A549 (cell line): ENCODE data around the gene MMP10. TPM values are rescaled to one million over a fixed set of nuclear protein-coding genes. Genes with fewer than 3 reads are reported as not detected.

ENCODE experiments used
- ATAC-seq, 2 experiments: fragments of 200-7000 bp in 1 of 2; fragments of >200 bp in 1 of 2; cut with Nextera tagmentation in 1 of 2; cut with Tn5 transposase in 1 of 2; 3 replicates each; pipeline versions ENCODE4 v1.8.0 to v1.9.1; 2018 to 2020; ENCODE audit warnings: mild to moderate bottlenecking in 1 of 2, moderate library complexity in 1 of 2
- CTCF ChIA-PET: fragments of 300-600 bp; sonication (Branson Sonifier 250); formaldehyde crosslinking; extraction: SDS; loops from one replicate; lab custom pipeline; 2021; ENCODE audit warnings: antibody characterized with exemption, inconsistent platforms; lab: Yijun Ruan, JAX
- POLR2A ChIA-PET: fragments of 350-600 bp; formaldehyde crosslinking; extraction: SDS; loops from one replicate; lab custom pipeline; 2021; ENCODE audit warnings: antibody characterized with exemption, inconsistent platforms; lab: Yijun Ruan, JAX
- DNase-seq, 2 experiments: peaks; one replicate each; pipeline versions ENCODE4 v3.0.0 to v3.0.0-alpha.2; 2011 to 2016; ENCODE audit warnings: low read depth in 1 of 2, low spot score in 1 of 2
- FAIRE-seq: peaks from 2 replicates; lab custom pipeline; 2011; peaks lifted over from hg19 to GRCh38; lab: Jason Lieb, UNC
- H3K27ac ChIP-seq, 2 experiments: fragments of >200 bp; sonication (Bioruptor Twin); formaldehyde crosslinking; 3 replicates each; pipeline ENCODE4 v1.5.1; 2016 to 2017
- H3K4me1 ChIP-seq: fragments of >200 bp; sonication (Bioruptor Twin); formaldehyde crosslinking; 3 replicates; pipeline ENCODE4 v1.6.1; 2016
- H3K4me2 ChIP-seq: fragments of >200 bp; sonication (Bioruptor Twin); formaldehyde crosslinking; 3 replicates; pipeline ENCODE4 v1.6.1; 2016
- H3K4me3 ChIP-seq: fragments of >200 bp; sonication (Bioruptor Twin); formaldehyde crosslinking; 3 replicates; pipeline ENCODE4 v1.5.1; 2016
- H3K9me3 ChIP-seq: fragments of >200 bp; sonication (Bioruptor Twin); formaldehyde crosslinking; 3 replicates; pipeline ENCODE4 v1.6.1; 2016
- BCL3 ChIP-seq: fragments of >200 bp; sonication (Bioruptor Twin); formaldehyde crosslinking; IDR thresholded peaks from 3 replicates; pipeline ENCODE4 v1.6.1; 2016
- CBX8 ChIP-seq: fragments of 200-600 bp; sonication (generic); IDR thresholded peaks from 2 replicates; pipeline ENCODE4 v1.6.1; 2016
- CHD4 ChIP-seq: fragments of 200-600 bp; sonication (generic); IDR thresholded peaks from 2 replicates; pipeline ENCODE4 v1.6.1; 2016; ENCODE audit warnings: antibody characterized with exemption, mild to moderate bottlenecking, borderline replicate concordance
- CTCF ChIP-seq: fragments of >200 bp; sonication (Bioruptor Twin); formaldehyde crosslinking; IDR thresholded peaks from 3 replicates; pipeline ENCODE4 v1.5.1; 2016
- EHF ChIP-seq: fragments of 250-450 bp; sonication (Bioruptor Pico); IDR thresholded peaks from 2 replicates; pipeline ENCODE4 v1.5.0; 2020; ENCODE audit warnings: mild to moderate bottlenecking
- ESRRA ChIP-seq: fragments of 150-350 bp; IDR thresholded peaks from 2 replicates; pipeline ENCODE4 v1.6.1; 2014; ENCODE audit warnings: mild to moderate bottlenecking, low read length, borderline replicate concordance
- FOSL2 ChIP-seq, 2 experiments: fragments of 450-650 bp in 1 of 2; fragments of >200 bp in 1 of 2; sonication (Bioruptor Twin) in 1 of 2; formaldehyde crosslinking; IDR thresholded peaks; 2 replicates each; pipeline versions ENCODE4 v1.5.0 to v1.6.1; 2016 to 2020; ENCODE audit warnings: mild to moderate bottlenecking in 1 of 2, moderate library complexity in 1 of 2
- FOXS1 ChIP-seq: fragments of 250-450 bp; sonication (Bioruptor Pico); IDR thresholded peaks from 2 replicates; pipeline ENCODE4 v1.5.0; 2020; ENCODE audit warnings: mild to moderate bottlenecking, moderate library complexity
- HOXA7 ChIP-seq: fragments of 250-450 bp; sonication (Bioruptor Pico); IDR thresholded peaks from 2 replicates; pipeline ENCODE4 v1.5.0; 2020; ENCODE audit warnings: mild to moderate bottlenecking, moderate library complexity
- HOXB13 ChIP-seq: fragments of 250-450 bp; sonication (Bioruptor Pico); IDR thresholded peaks from 2 replicates; pipeline ENCODE4 v1.5.0; 2020; ENCODE audit warnings: low read depth, mild to moderate bottlenecking, moderate library complexity
- HOXB5 ChIP-seq: fragments of 250-450 bp; sonication (Bioruptor Pico); IDR thresholded peaks from 2 replicates; pipeline ENCODE4 v1.5.0; 2020; ENCODE audit warnings: mild to moderate bottlenecking, moderate library complexity
- KDM5A ChIP-seq: fragments of 200-600 bp; sonication (generic); IDR thresholded peaks from 2 replicates; pipeline ENCODE4 v1.6.1; 2016; ENCODE audit warnings: antibody characterized with exemption, mild to moderate bottlenecking
- MAFK ChIP-seq: fragments of 450-650 bp; IDR thresholded peaks from 2 replicates; pipeline ENCODE4 v1.6.1; 2014; ENCODE audit not compliant: partially characterized antibody
- MAX ChIP-seq: IDR thresholded peaks from 2 replicates; pipeline ENCODE4 v1.6.1; 2012
- MAZ ChIP-seq: fragments of 150-350 bp; IDR thresholded peaks from 2 replicates; pipeline ENCODE4 v1.6.1; 2014; ENCODE audit warnings: antibody characterized with exemption, low read depth, low read length, borderline replicate concordance
- MYC ChIP-seq: IDR thresholded peaks from 2 replicates; pipeline ENCODE4 v1.6.1; 2012; ENCODE audit warnings: mild to moderate bottlenecking, inconsistent platforms, low read length, improper control_type of control experiment, borderline replicate concordance
- POLR2AphosphoS2 ChIP-seq: conservative IDR thresholded peaks from 2 replicates; pipeline ENCODE4 v1.6.1; 2012; ENCODE audit warnings: low read length, improper control_type of control experiment, inconsistent platforms
- RAD21 ChIP-seq, 2 experiments: fragments of >200 bp in 1 of 2; sonication (Bioruptor Twin) in 1 of 2; formaldehyde crosslinking in 1 of 2; IDR thresholded peaks in 1 of 2; conservative IDR thresholded peaks in 1 of 2; 2 replicates in 1 of 2; 3 replicates in 1 of 2; pipeline ENCODE4 v1.6.1; 2012 to 2018; ENCODE audit warnings: inconsistent platforms in 1 of 2
- RARB ChIP-seq: fragments of 250-450 bp; sonication (Bioruptor Pico); IDR thresholded peaks from 2 replicates; pipeline ENCODE4 v1.8.0; 2021; ENCODE audit warnings: mild to moderate bottlenecking, moderate library complexity
- RCOR1 ChIP-seq: fragments of 150-350 bp; IDR thresholded peaks from 2 replicates; pipeline ENCODE4 v1.6.1; 2014; ENCODE audit warnings: antibody characterized with exemption, low read length, low read depth
- RFX5 ChIP-seq: fragments of 450-650 bp; IDR thresholded peaks from 2 replicates; pipeline ENCODE4 v1.7.1; 2014; ENCODE audit warnings: antibody characterized with exemption, mild to moderate bottlenecking, moderate library complexity
- RNF2 ChIP-seq: fragments of 200-600 bp; sonication (generic); IDR thresholded peaks from 2 replicates; pipeline ENCODE4 v1.6.1; 2016; ENCODE audit warnings: low read depth, mild to moderate bottlenecking, antibody characterized with exemption, moderate library complexity, borderline replicate concordance
- SMC3 ChIP-seq: fragments of >200 bp; sonication (Bioruptor Twin); formaldehyde crosslinking; IDR thresholded peaks from 3 replicates; pipeline ENCODE4 v1.6.1; 2018; ENCODE audit warnings: inconsistent platforms
- ZFP36 ChIP-seq: fragments of 450-650 bp; IDR thresholded peaks from 2 replicates; pipeline ENCODE4 v1.6.1; 2014; ENCODE audit warnings: borderline replicate concordance; ENCODE audit not compliant: partially characterized antibody
- ZSCAN20 ChIP-seq: fragments of 250-450 bp; sonication (Bioruptor Pico); IDR thresholded peaks from 2 replicates; pipeline ENCODE4 v1.8.0; 2022; ENCODE audit warnings: mild to moderate bottlenecking, moderate library complexity
- WGBS: methylation state at CpG from one replicate; pipeline ENCODE4 v1.1.6; 2017; ENCODE audit errors: missing lambda C conversion rate; 5-methylcytosine and 5-hydroxymethylcytosine counted together
- polyA plus RNA-seq, 4 experiments: library from polyadenylated mRNA; depleted of rRNA in 3 of 4; stranded (reverse); fragments of >200 nt; fragmentation: RNase III in 1 of 4; extraction: RNeasy Plus Mini Kit Qiagen cat#74134 plus additional on column Dnase treatment in 1 of 4; gene quantifications; 2 replicates in 3 of 4; 3 replicates in 1 of 4; pipeline ENCODE4 v1.2.3, GENCODE V29; 2011 to 2017

MMP10 gene
- polyA plus RNA-seq, 2 of the 4 experiments (the other 2 are of a cell fraction) = 0.13 to 1.5 TPM

GRCh38 chr11:102781676-102782075, 1.2 kb upstream of the MMP10 start:
- H3K9me3 ChIP-seq = no peaks in the 10 kb centered on the region
- H3K27ac ChIP-seq = no peak overlapping the region
- WGBS = 56% methylated on average over 2 of the region's 2 CpGs
- ChIA-PET CTCF (interaction anchor here (0.9 to 1.0 kb wide), 2 partner anchors 15 to 19 kb away, joined by 3 read pairs; no protein-coding TSS in a partner anchor), POLR2A (no interaction called here)
- peaks cover 12% of the 10 kb centered on the region for H3K4me1 ChIP-seq
- TF ChIP-seq ZSCAN20 (CRISPR knock-in tag) (no peak), HOXB5 (CRISPR knock-in tag) (no peak), POLR2AphosphoS2 (no peak), MAZ (no peak), MAFK (no peak), MYC (no peak), HOXB13 (CRISPR knock-in tag) (no peak), SMC3 (no peak), HOXA7 (CRISPR knock-in tag) (no peak), FOXS1 (CRISPR knock-in tag) (no peak)
- no peak for FAIRE-seq
- no peak overlapping the region for H3K4me2 ChIP-seq
- DNase-seq = no peak
- no peak overlapping the region for H3K4me3 ChIP-seq
- ATAC-seq = no peak

- WGBS = 71% methylated on average over 5 of the region's 5 CpGs
- no peak for DNase-seq
- Histone ChIP-seq H3K4me2 (no peak overlapping the region), H3K4me3 (no peak overlapping the region), H3K4me1 (peaks cover 12% of the 10 kb centered on the region), H3K27ac (no peak overlapping the region), H3K9me3 (no peaks in the 10 kb centered on the region)
- FAIRE-seq = no peak
- ATAC-seq = no peak
- ChIA-PET CTCF (interaction anchor here (1.5 kb wide), 1 partner anchor 44 kb away, joined by 3 read pairs; no protein-coding TSS in a partner anchor), POLR2A (no interaction called here)
- no peak for TF ChIP-seq RFX5
- TF ChIP-seq RCOR1 = no peak
- TF ChIP-seq ESRRA = no peak
- no peak for TF ChIP-seq CTCF
- TF ChIP-seq EHF (CRISPR knock-in tag) = no peak
- TF ChIP-seq MAX = no peak
- TF ChIP-seq RAD21 (conservative IDR thresholded peaks at IDR 0.05 in 1 of 2, IDR thresholded peaks at IDR 0.05 in 1 of 2) = no peak
- no peak for TF ChIP-seq CHD4
- no peak for TF ChIP-seq BCL3
- TF ChIP-seq RARB (CRISPR knock-in tag) = no peak
- no peak for TF ChIP-seq RNF2
- no peak for TF ChIP-seq FOXS1 (CRISPR knock-in tag)
- TF ChIP-seq KDM5A = no peak
- TF ChIP-seq FOSL2 (IDR thresholded peaks at IDR 0.05) = no peak
- no peak for TF ChIP-seq FOSL2 (CRISPR knock-in tag; IDR thresholded peaks at IDR 0.05)
- no peak for TF ChIP-seq CBX8
- no peak for TF ChIP-seq ZFP36
Observed at GRCh38 chr11:102776454-102776853, 4.0 kb downstream of the MMP10 start.
